Testis (tissue), 3 donors: ENCODE data around the gene CDH2. TPM values are rescaled to one million over a fixed set of nuclear protein-coding genes. Genes with fewer than 3 reads are reported as not detected.

ENCODE experiments used
- DNase-seq: peaks from one replicate; pipeline ENCODE4 v3.0.0-alpha.2; 2019
- H3K27ac ChIP-seq, 2 donors: fragments of 200-600 bp; sonication (generic); one replicate each; pipeline ENCODE4 v1.5.1; 2019
- H3K27me3 ChIP-seq: fragments of 200-600 bp; sonication (generic); one replicate; pipeline ENCODE4 v1.5.1; 2019
- H3K36me3 ChIP-seq: fragments of 200-600 bp; sonication (generic); one replicate; pipeline ENCODE4 v1.5.1; 2017; ENCODE audit warnings: low read depth; ENCODE audit errors: missing control alignments
- H3K4me1 ChIP-seq: fragments of 200-600 bp; sonication (generic); one replicate; pipeline ENCODE4 v1.5.1; 2019
- H3K4me3 ChIP-seq, 2 donors: fragments of 200-600 bp; sonication (generic); one replicate each; pipeline ENCODE4 v1.5.1; 2017 to 2019
- H3K9me3 ChIP-seq: fragments of 200-600 bp; sonication (generic); one replicate; pipeline ENCODE4 v1.5.1; 2017
- CTCF ChIP-seq, 3 experiments: fragments of 450-650 bp in 2 of 3; fragments of 200-600 bp in 1 of 3; sonication (generic) in 1 of 3; IDR thresholded peaks; one replicate each; pipeline ENCODE4 v1.5.1; 2016 to 2019; ENCODE audit warnings: antibody characterized with exemption in 3 of 3, mild to moderate bottlenecking in 2 of 3, moderate library complexity in 1 of 3
- POLR2A ChIP-seq: fragments of 450-650 bp; IDR thresholded peaks from one replicate; pipeline ENCODE4 v1.6.1; 2017; ENCODE audit warnings: antibody characterized with exemption, mild to moderate bottlenecking, moderate library complexity
- WGBS, 2 donors: methylation state at CpG; one replicate each; pipeline ENCODE4 v1.1.5; 2018; 5-methylcytosine and 5-hydroxymethylcytosine counted together
- intact Hi-C: fragments of 100-400 bp; cut with DNase I; formaldehyde crosslinking; loops from one replicate; pipeline ENCODE4 v1.15.1; 2023; ENCODE audit warnings: low total_unique reads
- polyA plus RNA-seq: library from polyadenylated mRNA; stranded (reverse); fragments of 350-450 nt; fragmentation: Illumina TruSeq; extraction: RNeasy Lipid Tissue Mini Kit (QIAGEN cat#74804); gene quantifications from one replicate; pipeline ENCODE4 v1.2.3, GENCODE V29; 2014; ENCODE audit warnings: low read depth, low replicate concordance; ENCODE audit not compliant: insufficient read depth
- total RNA-seq, 2 donors: library from RNA; depleted of rRNA; stranded (reverse); fragments of >200 nt; gene quantifications; one replicate each; pipeline ENCODE4 v1.2.3, GENCODE V29; 2016

The CDH2 gene
- total and polyA plus RNA-seq, 3 donors from 2014 or later, result 98.6 to 165 (median 128) TPM

GRCh38 chr18:27994571-27994970 lies 182.4 kb downstream of the CDH2 start:
- no peak for TF ChIP-seq CTCF (IDR thresholded peaks at IDR 0.05)
- no peak for TF ChIP-seq POLR2A
- Histone ChIP-seq H3K4me1 (no peaks in the 10 kb centered on the region), H3K27ac (no peak overlapping the region), H3K4me3 (no peak overlapping the region), H3K27me3 (no peaks in the 10 kb centered on the region), H3K9me3 (no peaks in the 10 kb centered on the region), H3K36me3 (no peaks in the 10 kb centered on the region)
- intact Hi-C loops, result no loop called here
- DNase-seq, result no peak
- WGBS, 2 donors, result 35 to 41% methylated on average over 3 of the region's 3 CpGs

GRCh38 chr18:27991391-27991790 lies 185.5 kb downstream of the CDH2 start:
- 88 to 91% methylated on average over 2 of the region's 2 CpGs for WGBS, 2 donors
- TF ChIP-seq POLR2A, result no peak
- no peak for TF ChIP-seq CTCF (IDR thresholded peaks at IDR 0.05)
- Histone ChIP-seq H3K4me1 (peaks cover under 1% of the 10 kb centered on the region), H3K27ac (no peak overlapping the region), H3K4me3 (no peak overlapping the region), H3K27me3 (no peaks in the 10 kb centered on the region), H3K9me3 (no peaks in the 10 kb centered on the region), H3K36me3 (no peaks in the 10 kb centered on the region)
- DNase-seq, result no peak
- intact Hi-C loops, result no loop called here

- TF ChIP-seq CTCF (IDR thresholded peaks at IDR 0.05) (no peak), POLR2A (no peak)
- intact Hi-C loops, result no loop called here
- H3K4me1 ChIP-seq, result peaks cover 11% of the 10 kb centered on the region
- no peak for DNase-seq
- no peak overlapping the region for H3K4me3 ChIP-seq
- no peak overlapping the region for H3K27ac ChIP-seq
- H3K36me3 ChIP-seq, result no peaks in the 10 kb centered on the region
- H3K27me3 ChIP-seq, result no peaks in the 10 kb centered on the region
- no peaks in the 10 kb centered on the region for H3K9me3 ChIP-seq
- 63 to 76% methylated on average over 7 of the region's 7 CpGs for WGBS, 2 donors
Measured at GRCh38 chr18:27985832-27986231, 191.1 kb downstream of the CDH2 start.

GRCh38 chr18:27983780-27984179 lies 193.2 kb downstream of the CDH2 start:
- intact Hi-C loops, result no loop called here
- TF ChIP-seq POLR2A, result no peak
- TF ChIP-seq CTCF (IDR thresholded peaks at IDR 0.05), result no peak

GRCh38 chr18:27976806-27977408 lies 200.0 kb downstream of the CDH2 start:
- intact Hi-C loops, result no loop called here
- no peak for DNase-seq
- Histone ChIP-seq H3K9me3 (no peaks in the 10 kb centered on the region), H3K27me3 (no peaks in the 10 kb centered on the region), H3K27ac (peak overlapping the region in 1 of 2 donors; percentile 41), H3K4me1 (peaks cover 14% of the 10 kb centered on the region), H3K4me3 (no peak overlapping the region), H3K36me3 (no peaks in the 10 kb centered on the region)
- TF ChIP-seq CTCF (IDR thresholded peaks at IDR 0.05) (no peak), POLR2A (no peak)
- WGBS, 2 donors, result 71 to 78% methylated on average over 7 of the region's 7 CpGs

More at GRCh38 chr18:27983780-27984179, 193.2 kb downstream of the CDH2 start:
- Histone ChIP-seq H3K36me3 (no peaks in the 10 kb centered on the region), H3K27me3 (no peaks in the 10 kb centered on the region), H3K9me3 (no peaks in the 10 kb centered on the region), H3K27ac (no peak overlapping the region), H3K4me1 (peaks cover 11% of the 10 kb centered on the region), H3K4me3 (no peak overlapping the region)
- no peak for DNase-seq
